Bronchial epithelial cell (primary cell): ENCODE measurements around the gene TAF1C. TPM values are rescaled to one million over a fixed set of nuclear protein-coding genes. Genes with fewer than 3 reads are reported as not detected.
A peak's percentile ranks its signal among the peaks of the same experiment; 100 is the strongest.

Experiments
- DNase-seq: peaks from one replicate; pipeline ENCODE4 v3.0.0-alpha.2; 2010; ENCODE audit warnings: low read depth
- FAIRE-seq: peaks from 2 replicates; lab custom pipeline; 2011; peaks lifted over from hg19 to GRCh38; lab: Jason Lieb, UNC
- H3K27me3 ChIP-seq: 2 replicates; pipeline ENCODE4 v1.5.1; 2011; ENCODE audit warnings: low read length; ENCODE audit not compliant: control insufficient read depth, insufficient read depth
- H3K36me3 ChIP-seq: 2 replicates; pipeline ENCODE4 v1.5.1; 2011; ENCODE audit warnings: low read length; ENCODE audit not compliant: control insufficient read depth, insufficient read depth
- H3K4me3 ChIP-seq: 2 replicates; pipeline ENCODE4 v1.5.1; 2011; ENCODE audit warnings: mild to moderate bottlenecking, low read depth, low read length, control low read depth
- total RNA-seq: library from RNA; depleted of rRNA; stranded (reverse); fragments of >200 nt; gene quantifications from 2 replicates; pipeline ENCODE4 v1.2.1, GENCODE V29; 2014
- TF ChIP-seq, protein P1 (sequence below): IDR thresholded peaks from 2 replicates; pipeline ENCODE4 v1.5.1; 2011; ENCODE audit warnings: mild to moderate bottlenecking, moderate library complexity, low read length, control low read depth, inconsistent platforms; ENCODE audit not compliant: insufficient read depth, severe bottlenecking

Gene TAF1C
- total RNA-seq, 1 donor from 2014 or later = 7.9 TPM

DNA sequence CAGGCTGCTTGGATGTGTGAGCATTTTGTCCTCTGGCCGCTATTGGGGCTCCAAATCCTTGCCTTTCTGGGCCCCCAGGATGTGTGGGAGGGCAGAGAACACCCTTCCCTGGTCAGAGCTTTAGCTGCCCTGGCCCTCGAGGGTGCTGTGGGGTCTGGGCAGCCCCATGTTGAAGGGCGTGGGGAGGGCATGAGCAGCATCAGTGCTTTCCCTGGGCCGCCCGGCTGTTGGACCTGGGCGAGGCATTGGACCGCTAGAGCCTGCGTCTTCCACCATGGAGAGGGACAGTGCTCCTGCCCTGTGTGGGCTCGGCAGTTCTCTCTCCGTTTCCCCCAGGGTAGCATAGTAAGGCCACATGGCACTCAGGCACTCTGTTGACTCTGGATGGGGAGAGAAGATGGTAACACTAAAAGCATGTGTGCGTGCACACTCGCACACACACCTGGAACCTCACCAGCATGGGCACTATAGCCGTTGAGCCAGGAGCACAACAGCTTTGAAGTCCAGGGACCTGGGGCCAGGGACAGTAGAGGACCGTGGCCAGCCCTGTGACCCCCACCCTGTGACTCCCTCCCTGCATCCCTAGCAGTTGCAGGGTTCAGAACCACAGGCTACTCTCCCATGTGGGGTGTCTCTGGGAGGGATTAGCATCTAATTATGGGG, 10.7 kb upstream of the TAF1C start:
- H3K36me3 ChIP-seq = no peaks in the 10 kb centered on the region
- FAIRE-seq (no peak), DNase-seq (no peak)
- TF ChIP-seq, protein P1, sequence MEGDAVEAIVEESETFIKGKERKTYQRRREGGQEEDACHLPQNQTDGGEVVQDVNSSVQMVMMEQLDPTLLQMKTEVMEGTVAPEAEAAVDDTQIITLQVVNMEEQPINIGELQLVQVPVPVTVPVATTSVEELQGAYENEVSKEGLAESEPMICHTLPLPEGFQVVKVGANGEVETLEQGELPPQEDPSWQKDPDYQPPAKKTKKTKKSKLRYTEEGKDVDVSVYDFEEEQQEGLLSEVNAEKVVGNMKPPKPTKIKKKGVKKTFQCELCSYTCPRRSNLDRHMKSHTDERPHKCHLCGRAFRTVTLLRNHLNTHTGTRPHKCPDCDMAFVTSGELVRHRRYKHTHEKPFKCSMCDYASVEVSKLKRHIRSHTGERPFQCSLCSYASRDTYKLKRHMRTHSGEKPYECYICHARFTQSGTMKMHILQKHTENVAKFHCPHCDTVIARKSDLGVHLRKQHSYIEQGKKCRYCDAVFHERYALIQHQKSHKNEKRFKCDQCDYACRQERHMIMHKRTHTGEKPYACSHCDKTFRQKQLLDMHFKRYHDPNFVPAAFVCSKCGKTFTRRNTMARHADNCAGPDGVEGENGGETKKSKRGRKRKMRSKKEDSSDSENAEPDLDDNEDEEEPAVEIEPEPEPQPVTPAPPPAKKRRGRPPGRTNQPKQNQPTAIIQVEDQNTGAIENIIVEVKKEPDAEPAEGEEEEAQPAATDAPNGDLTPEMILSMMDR = no peak
- no peaks in the 10 kb centered on the region for H3K27me3 ChIP-seq
- no peak overlapping the region for H3K4me3 ChIP-seq

DNA sequence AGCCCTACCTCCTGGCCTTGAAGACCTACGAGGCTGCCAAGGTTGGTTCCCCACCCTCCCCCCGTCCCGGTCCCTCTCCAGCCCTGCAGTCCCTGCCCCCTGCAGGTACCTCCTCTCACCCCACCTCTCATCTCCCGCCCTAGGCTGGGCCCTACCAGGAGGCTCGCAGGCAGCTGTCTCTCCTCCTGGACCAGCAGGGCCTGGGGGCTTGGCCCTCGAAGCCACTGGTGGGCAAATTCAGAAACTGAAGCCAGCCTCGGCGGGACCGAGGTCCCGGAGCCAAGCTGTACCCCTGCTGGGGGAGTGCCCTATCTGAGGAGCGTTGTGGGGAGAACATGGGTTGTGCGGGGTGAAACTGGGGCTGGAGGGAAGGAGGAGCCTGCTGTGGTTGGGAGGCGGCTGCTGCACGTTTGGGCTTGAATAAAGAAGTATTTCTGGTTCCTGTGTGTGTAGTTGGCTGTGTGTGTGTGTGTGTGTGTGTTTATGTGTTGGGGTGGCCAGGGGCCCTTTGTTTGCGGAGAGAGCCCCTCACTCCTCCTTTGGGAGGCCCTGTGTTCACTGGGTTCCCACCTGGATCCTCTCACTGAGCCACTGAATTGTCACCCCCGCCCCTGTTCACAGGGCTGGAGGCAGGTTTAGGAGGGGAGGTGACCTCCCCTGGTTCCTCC, 10.0 kb upstream of the TAF1C start:
- peak overlapping the region; percentile 43 for H3K4me3 ChIP-seq
- DNase-seq (peak; percentile 75), FAIRE-seq (no peak)
- H3K36me3 ChIP-seq = no peaks in the 10 kb centered on the region
- TF ChIP-seq, protein P1 = no peak
- H3K27me3 ChIP-seq = no peaks in the 10 kb centered on the region

DNA sequence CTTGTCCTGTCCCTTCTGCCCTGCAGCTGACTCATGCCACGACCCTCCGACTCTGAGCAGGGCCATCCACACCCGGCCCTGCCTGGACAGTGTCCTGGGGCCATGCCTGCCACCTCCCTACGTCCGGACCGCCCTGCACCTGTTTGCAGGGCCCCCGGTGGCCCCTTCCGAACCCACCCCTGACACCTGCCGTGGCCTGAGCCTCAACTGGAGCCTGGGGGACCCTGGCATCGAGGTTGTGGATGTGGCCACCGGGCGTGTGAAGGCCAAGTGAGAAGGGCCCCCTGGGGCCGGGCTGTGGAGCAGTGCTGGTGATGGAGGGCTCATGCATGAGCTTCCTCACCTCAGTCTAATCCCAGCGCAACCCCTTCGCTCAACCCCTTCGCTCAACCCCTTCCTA, 9.2 kb upstream of the TAF1C start:
- TF ChIP-seq, protein P1 = no peak
- no peaks in the 10 kb centered on the region for H3K27me3 ChIP-seq
- DNase-seq = no peak
- H3K4me3 ChIP-seq = peak overlapping the region; percentile 43
- no peaks in the 10 kb centered on the region for H3K36me3 ChIP-seq
- no peak for FAIRE-seq

DNA sequence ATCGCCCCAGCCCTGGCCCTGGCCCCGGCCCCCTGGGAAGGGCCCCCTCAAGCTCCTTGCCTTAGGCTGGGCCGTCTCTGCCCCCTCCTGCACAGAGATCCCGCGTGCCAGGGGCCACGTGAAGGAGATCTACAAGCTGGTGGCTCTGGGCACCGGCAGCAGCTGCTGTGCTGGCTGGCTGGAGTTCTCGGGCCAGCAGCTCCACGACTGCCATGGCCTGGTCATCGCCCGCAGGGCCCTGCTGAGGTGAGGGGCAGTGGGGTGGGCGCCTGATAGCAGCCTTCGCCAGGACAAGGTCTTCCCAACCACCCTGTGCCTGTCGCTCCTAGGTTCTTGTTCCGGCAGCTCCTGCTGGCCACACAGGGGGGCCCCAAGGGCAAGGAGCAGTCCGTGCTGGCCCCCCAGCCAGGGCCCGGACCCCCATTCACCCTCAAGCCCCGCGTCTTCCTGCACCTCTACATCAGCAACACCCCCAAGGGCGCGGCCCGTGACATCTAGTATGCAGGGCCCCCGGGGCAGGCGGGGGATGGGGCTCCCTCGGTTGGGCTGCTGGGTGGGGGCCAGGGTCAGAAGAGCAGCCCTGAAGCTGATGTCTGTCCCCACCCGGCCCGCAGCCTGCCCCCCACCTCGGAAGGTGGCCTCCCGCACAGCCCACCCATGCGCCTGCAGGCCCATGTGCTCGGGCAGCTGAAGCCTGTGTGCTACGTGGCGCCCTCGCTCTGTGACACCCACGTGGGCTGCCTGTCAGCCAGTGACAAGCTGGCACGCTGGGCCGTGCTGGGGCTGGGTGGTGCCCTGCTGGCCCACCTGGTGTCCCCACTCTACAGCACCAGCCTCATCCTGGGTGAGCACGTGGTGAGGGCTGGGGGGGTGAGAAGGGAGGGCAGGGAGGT, 8.6 kb upstream of the TAF1C start:
- Histone ChIP-seq H3K36me3 (no peaks in the 10 kb centered on the region), H3K4me3 (peak overlapping the region; percentile 5), H3K27me3 (no peaks in the 10 kb centered on the region)
- DNase-seq (no peak), FAIRE-seq (no peak)
- TF ChIP-seq, protein P1 = no peak

DNA sequence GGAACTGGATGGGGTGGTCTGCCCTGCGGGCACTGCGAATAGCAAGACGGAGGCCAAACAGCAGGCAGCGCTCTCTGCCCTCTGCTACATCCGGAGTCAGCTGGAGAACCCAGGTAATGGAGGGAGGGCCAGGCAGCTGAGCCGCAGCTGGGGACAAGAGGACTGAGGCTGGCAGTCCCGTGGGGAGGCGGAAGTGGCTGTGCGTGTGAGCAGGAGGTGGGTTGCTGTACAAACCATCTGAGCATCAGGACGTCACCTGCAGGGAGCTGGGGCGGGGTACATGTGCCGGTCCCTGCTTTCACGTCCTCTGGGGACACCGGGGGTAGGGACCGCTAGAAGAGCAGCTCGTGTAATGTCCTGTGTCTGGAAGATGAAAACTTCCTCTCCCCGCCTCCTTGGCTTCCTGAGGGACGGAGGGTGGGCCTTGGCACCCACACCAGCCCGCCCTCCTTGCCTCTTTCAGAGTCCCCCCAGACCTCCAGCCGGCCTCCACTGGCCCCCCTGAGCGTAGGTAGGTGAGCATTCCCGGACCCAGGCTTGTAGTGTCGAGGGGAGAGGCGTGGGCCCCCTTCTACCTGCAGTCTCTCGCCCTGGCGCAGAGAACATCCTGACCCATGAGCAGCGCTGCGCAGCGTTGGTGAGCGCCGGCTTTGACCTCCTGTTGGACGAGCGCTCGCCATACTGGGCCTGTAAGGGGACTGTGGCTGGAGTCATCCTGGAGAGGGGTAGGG, 7.8 kb upstream of the TAF1C start:
- TF ChIP-seq, protein P1 = no peak
- no peak for FAIRE-seq
- no peaks in the 10 kb centered on the region for H3K27me3 ChIP-seq
- no peaks in the 10 kb centered on the region for H3K36me3 ChIP-seq
- no peak overlapping the region for H3K4me3 ChIP-seq
- no peak for DNase-seq
